Endodermal cell (in vitro differentiated cells): ENCODE results near the gene VWA3A. TPM values are rescaled to one million over a fixed set of nuclear protein-coding genes. Genes with fewer than 3 reads are reported as not detected.
A peak's percentile ranks its signal among the peaks of the same experiment; 100 is the strongest.

Source experiments
- DNase-seq: peaks from one replicate; pipeline ENCODE4 v3.0.0-alpha.2; 2017
- H3K27ac ChIP-seq: 2 replicates; pipeline ENCODE4 v1.5.1; 2013; ENCODE audit warnings: mild to moderate bottlenecking, low read depth, low read length, moderate library complexity
- H3K27me3 ChIP-seq: 2 replicates; pipeline ENCODE4 v1.6.1; 2013; ENCODE audit warnings: mild to moderate bottlenecking, low read length, moderate library complexity; ENCODE audit not compliant: insufficient read depth, control insufficient read depth, poor library complexity, severe bottlenecking
- H3K36me3 ChIP-seq: 2 replicates; pipeline ENCODE4 v1.7.0; 2013; ENCODE audit warnings: mild to moderate bottlenecking, low read length, moderate library complexity; ENCODE audit not compliant: control insufficient read depth, insufficient read depth
- H3K4me1 ChIP-seq: one replicate; pipeline ENCODE4 v1.7.0; 2013; ENCODE audit warnings: low read length; ENCODE audit not compliant: control insufficient read depth, insufficient read depth
- H3K4me3 ChIP-seq: 2 replicates; pipeline ENCODE4 v1.5.1; 2013; ENCODE audit warnings: mild to moderate bottlenecking, low read length, moderate library complexity
- H3K9ac ChIP-seq: 2 replicates; pipeline ENCODE4 v1.6.1; 2013; ENCODE audit warnings: mild to moderate bottlenecking, low read length, moderate library complexity; ENCODE audit not compliant: poor library complexity, severe bottlenecking; ENCODE audit errors: extremely low read depth
- H3K9me3 ChIP-seq: 2 replicates; pipeline ENCODE4 v1.6.1; 2013; ENCODE audit warnings: mild to moderate bottlenecking, low read length, moderate library complexity; ENCODE audit not compliant: control insufficient read depth
- H3K27ac Mint-ChIP-seq: 2 replicates; pipeline ENCODE4 v1.8.0; 2020; ENCODE audit warnings: mixed read lengths
- H3K27me3 Mint-ChIP-seq: 2 replicates; pipeline ENCODE4 v1.8.0; 2021; ENCODE audit warnings: mild to moderate bottlenecking, mixed read lengths; ENCODE audit not compliant: insufficient read depth
- H3K36me3 Mint-ChIP-seq: 2 replicates; pipeline ENCODE4 v1.8.0; 2020; ENCODE audit warnings: low read depth, mixed read lengths
- H3K4me1 Mint-ChIP-seq: 2 replicates; pipeline ENCODE4 v1.8.0; 2020; ENCODE audit warnings: mixed read lengths
- H3K4me3 Mint-ChIP-seq: 2 replicates; pipeline ENCODE4 v1.8.0; 2020; ENCODE audit warnings: mild to moderate bottlenecking, moderate library complexity, mixed read lengths
- H3K9me3 Mint-ChIP-seq: 2 replicates; pipeline ENCODE4 v1.8.0; 2020; ENCODE audit warnings: mild to moderate bottlenecking, mixed read lengths
- CTCF ChIP-seq: fragments of 200-600 bp; sonication (generic); conservative IDR thresholded peaks from 2 replicates; pipeline ENCODE4 v1.5.0; 2021; ENCODE audit warnings: antibody characterized with exemption, mild to moderate bottlenecking
- WGBS, 2 experiments: methylation state at CpG; one replicate each; pipeline versions ENCODE4 v1.1.5 to v1.1.7; 2013; ENCODE audit warnings: missing lambda C conversion rate in 2 of 2, mixed read lengths in 1 of 2; ENCODE audit not compliant: insufficient coverage in 1 of 2, insufficient read length in 1 of 2; 5-methylcytosine and 5-hydroxymethylcytosine counted together
- total RNA-seq, 2 donors: library from RNA; stranded (reverse); fragmentation: NEBNext Ultra II Directional in 1 of 2; extraction: Animal tissue kit (Norgen Biotek cat#: 25700) in 1 of 2; gene quantifications; 2 replicates in 1 of 2; 3 replicates in 1 of 2; pipeline ENCODE4 v1.2.1, GENCODE V29; 2021

VWA3A gene
- total RNA-seq, 2 donors from 2014 or later, result 0.18 to 0.40 TPM

- WGBS, 2 experiments, result 24 to 66% methylated on average over 2 to 7 of the region's 8 CpGs
- Mint-ChIP-seq H3K27me3 (peaks cover 3% of the 10 kb centered on the region), H3K27ac (no peak overlapping the region), H3K36me3 (no peaks in the 10 kb centered on the region), H3K9me3 (no peaks in the 10 kb centered on the region), H3K4me3 (no peak overlapping the region), H3K4me1 (peaks cover under 1% of the 10 kb centered on the region)
- Histone ChIP-seq H3K4me3 (no peak overlapping the region), H3K27me3 (no peaks in the 10 kb centered on the region), H3K9ac (no peak overlapping the region), H3K36me3 (no peaks in the 10 kb centered on the region), H3K27ac (no peak overlapping the region), H3K4me1 (no peaks in the 10 kb centered on the region), H3K9me3 (no peaks in the 10 kb centered on the region)
- DNase-seq, result peak; percentile 61
- TF ChIP-seq CTCF, result peak; percentile 80
Observed at GRCh38 chr16:22098405-22099255, 6.3 kb downstream of the VWA3A start.

GRCh38 chr16:22099256-22099975 lies 7.1 kb downstream of the VWA3A start:
- Histone ChIP-seq H3K27ac (no peak overlapping the region), H3K9ac (no peak overlapping the region), H3K4me1 (no peaks in the 10 kb centered on the region), H3K4me3 (no peak overlapping the region), H3K9me3 (no peaks in the 10 kb centered on the region), H3K36me3 (no peaks in the 10 kb centered on the region), H3K27me3 (no peaks in the 10 kb centered on the region)
- 75 to 79% methylated on average over 7 to 9 of the region's 9 CpGs for WGBS, 2 experiments
- H3K4me1 Mint-ChIP-seq, result no peaks in the 10 kb centered on the region
- peak; percentile 19 for TF ChIP-seq CTCF
- no peaks in the 10 kb centered on the region for H3K9me3 Mint-ChIP-seq
- H3K4me3 Mint-ChIP-seq, result no peak overlapping the region
- no peak for DNase-seq
- no peak overlapping the region for H3K27ac Mint-ChIP-seq
- no peaks in the 10 kb centered on the region for H3K36me3 Mint-ChIP-seq
- peaks cover 3% of the 10 kb centered on the region for H3K27me3 Mint-ChIP-seq

- no peaks in the 10 kb centered on the region for H3K9me3 ChIP-seq
- Mint-ChIP-seq H3K4me3 (no peak overlapping the region), H3K4me1 (no peaks in the 10 kb centered on the region), H3K27ac (no peak overlapping the region), H3K27me3 (peaks cover 5% of the 10 kb centered on the region), H3K36me3 (no peaks in the 10 kb centered on the region), H3K9me3 (no peaks in the 10 kb centered on the region)
- no peak overlapping the region for H3K9ac ChIP-seq
- no peak overlapping the region for H3K27ac ChIP-seq
- no peaks in the 10 kb centered on the region for H3K27me3 ChIP-seq
- TF ChIP-seq CTCF, result no peak
- no peak for DNase-seq
- H3K4me3 ChIP-seq, result no peak overlapping the region
- WGBS, 2 experiments, result 88 to 89% methylated on average over 1 of the region's 1 CpG
- no peaks in the 10 kb centered on the region for H3K4me1 ChIP-seq
- no peaks in the 10 kb centered on the region for H3K36me3 ChIP-seq
Observed at GRCh38 chr16:22103441-22103840, 11.1 kb downstream of the VWA3A start.
